Measurements from ENCODE around the gene NOTCH4.

DNA sequence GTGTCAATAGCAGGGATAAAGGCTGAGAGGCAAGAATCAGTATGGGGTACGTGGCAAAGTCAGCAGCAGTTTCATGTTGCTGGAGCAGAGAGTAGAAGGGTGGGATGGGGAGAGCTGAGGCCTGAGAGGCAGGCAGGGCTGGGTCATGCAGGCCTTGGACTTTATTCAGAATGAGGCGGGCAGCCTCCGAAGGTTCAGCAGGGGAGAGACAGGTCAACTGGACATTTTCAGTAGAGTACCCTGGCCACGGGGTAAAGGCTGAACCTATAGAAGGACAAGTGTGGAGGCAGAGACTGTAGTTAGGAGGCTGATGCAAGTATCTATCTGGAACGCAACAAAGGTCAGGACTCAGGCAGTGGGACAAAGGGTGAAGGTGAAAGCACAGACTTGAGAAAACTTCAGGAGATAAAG, 13.7 kb downstream of the NOTCH4 start:
- TF ChIP-seq, protein P1, sequence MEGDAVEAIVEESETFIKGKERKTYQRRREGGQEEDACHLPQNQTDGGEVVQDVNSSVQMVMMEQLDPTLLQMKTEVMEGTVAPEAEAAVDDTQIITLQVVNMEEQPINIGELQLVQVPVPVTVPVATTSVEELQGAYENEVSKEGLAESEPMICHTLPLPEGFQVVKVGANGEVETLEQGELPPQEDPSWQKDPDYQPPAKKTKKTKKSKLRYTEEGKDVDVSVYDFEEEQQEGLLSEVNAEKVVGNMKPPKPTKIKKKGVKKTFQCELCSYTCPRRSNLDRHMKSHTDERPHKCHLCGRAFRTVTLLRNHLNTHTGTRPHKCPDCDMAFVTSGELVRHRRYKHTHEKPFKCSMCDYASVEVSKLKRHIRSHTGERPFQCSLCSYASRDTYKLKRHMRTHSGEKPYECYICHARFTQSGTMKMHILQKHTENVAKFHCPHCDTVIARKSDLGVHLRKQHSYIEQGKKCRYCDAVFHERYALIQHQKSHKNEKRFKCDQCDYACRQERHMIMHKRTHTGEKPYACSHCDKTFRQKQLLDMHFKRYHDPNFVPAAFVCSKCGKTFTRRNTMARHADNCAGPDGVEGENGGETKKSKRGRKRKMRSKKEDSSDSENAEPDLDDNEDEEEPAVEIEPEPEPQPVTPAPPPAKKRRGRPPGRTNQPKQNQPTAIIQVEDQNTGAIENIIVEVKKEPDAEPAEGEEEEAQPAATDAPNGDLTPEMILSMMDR (conservative IDR thresholded peaks at IDR 0.05 in 1 of 2, IDR thresholded peaks at IDR 0.05 in 1 of 2; ENCODE audit: low read depth in 1 of 2, low read length in 2 of 2), result no peak
- TF ChIP-seq EZH2 (IDR thresholded peaks at IDR 0.05; ENCODE audit: low read length, missing control alignments), result no peak
